RWPE2 (cell line): ENCODE measurements around the gene NOP14.
"Not testable (repeated sequence)": the region's sequence is repeated elsewhere in the genome, so short reads cannot be mapped to it uniquely, and the experiment has no call there.

Source experiments
- ATAC-seq: fragments of 200-7000 bp; cut with Tn5 transposase; 3 replicates; pipeline ENCODE4 v1.9.1; 2021; ENCODE audit warnings: low read depth
- DNase-seq: peaks from one replicate; pipeline ENCODE4 v3.0.0-alpha.2; 2020; ENCODE audit warnings: low spot score
- H3K27ac ChIP-seq: fragments of 450-650 bp; 2 replicates; pipeline ENCODE4 v1.5.1; 2017; ENCODE audit warnings: mild to moderate bottlenecking; ENCODE audit not compliant: poor library complexity, severe bottlenecking
- H3K27me3 ChIP-seq: fragments of 250-450 bp; sonication (Bioruptor Pico); 2 replicates; pipeline ENCODE4 v1.5.1; 2021; ENCODE audit warnings: mild to moderate bottlenecking, moderate library complexity; ENCODE audit not compliant: insufficient read depth, poor library complexity, severe bottlenecking
- H3K36me3 ChIP-seq: fragments of 250-450 bp; sonication (Bioruptor Pico); 2 replicates; pipeline ENCODE4 v1.5.1; 2020; ENCODE audit warnings: low read depth, mild to moderate bottlenecking, moderate library complexity
- H3K4me1 ChIP-seq: fragments of 250-450 bp; sonication (Bioruptor Pico); 2 replicates; pipeline ENCODE4 v1.5.1; 2021; ENCODE audit warnings: mild to moderate bottlenecking, moderate library complexity; ENCODE audit not compliant: insufficient read depth, poor library complexity, severe bottlenecking
- H3K4me3 ChIP-seq: fragments of 250-450 bp; sonication (Bioruptor Pico); 2 replicates; pipeline ENCODE4 v1.5.1; 2021; ENCODE audit warnings: mild to moderate bottlenecking, moderate library complexity; ENCODE audit not compliant: severe bottlenecking
- H3K9me3 ChIP-seq: fragments of 250-450 bp; sonication (Bioruptor Pico); 2 replicates; pipeline ENCODE4 v1.5.1; 2021; ENCODE audit warnings: mild to moderate bottlenecking, moderate library complexity; ENCODE audit not compliant: severe bottlenecking
- CTCF ChIP-seq: fragments of 450-650 bp; IDR thresholded peaks from one replicate; pipeline ENCODE4 v1.5.1; 2017; ENCODE audit warnings: mild to moderate bottlenecking, moderate library complexity; ENCODE audit not compliant: poor library complexity, severe bottlenecking

NOP14 gene

GRCh38 chr4:2924286-2924685 is 38.9 kb downstream of the NOP14 start:
- H3K36me3 ChIP-seq, result peaks cover 53% of the 10 kb centered on the region
- ATAC-seq, result no peak

GRCh38 chr4:2923668-2924173 is 39.5 kb downstream of the NOP14 start:
- no peak for TF ChIP-seq CTCF
- H3K9me3 ChIP-seq, result peaks cover 3% of the 10 kb centered on the region
- DNase-seq, result no peak
- H3K27ac ChIP-seq, result peak overlapping the region; percentile 32
- no peaks in the 10 kb centered on the region for H3K27me3 ChIP-seq
- H3K36me3 ChIP-seq, result peaks cover 47% of the 10 kb centered on the region
- H3K4me1 ChIP-seq, result peaks cover 9% of the 10 kb centered on the region
- no peak overlapping the region for H3K4me3 ChIP-seq
- ATAC-seq, result no peak

More at GRCh38 chr4:2924286-2924685, 38.9 kb downstream of the NOP14 start:
- no peak overlapping the region for H3K27ac ChIP-seq
- peaks cover 3% of the 10 kb centered on the region for H3K9me3 ChIP-seq
- H3K4me1 ChIP-seq, result peaks cover 9% of the 10 kb centered on the region
- DNase-seq, result no peak
- no peak overlapping the region for H3K4me3 ChIP-seq
- no peaks in the 10 kb centered on the region for H3K27me3 ChIP-seq
- TF ChIP-seq CTCF, result no peak

GRCh38 chr4:2923141-2923551 is 40.1 kb downstream of the NOP14 start:
- DNase-seq (no peak), ATAC-seq (peak; percentile 20; the same call in 1 of the 3 replicates)
- Histone ChIP-seq H3K4me3 (no peak overlapping the region), H3K27me3 (no peaks in the 10 kb centered on the region), H3K9me3 (peaks cover 3% of the 10 kb centered on the region), H3K27ac (peak overlapping the region; percentile 32), H3K4me1 (peaks cover 9% of the 10 kb centered on the region), H3K36me3 (peaks cover 41% of the 10 kb centered on the region)
- TF ChIP-seq CTCF, result no peak

- not testable (repeated sequence) for H3K27me3 ChIP-seq, DNase-seq, H3K4me1 ChIP-seq, H3K9me3 ChIP-seq, ATAC-seq, H3K4me3 ChIP-seq
- Histone ChIP-seq H3K27ac (peak overlapping the region; percentile 32), H3K36me3 (peaks cover 35% of the 10 kb centered on the region)
Observed at GRCh38 chr4:2922453-2923101, 40.6 kb downstream of the NOP14 start.

- not testable (repeated sequence) for H3K4me1 ChIP-seq, H3K9me3 ChIP-seq, ATAC-seq, H3K4me3 ChIP-seq, H3K27me3 ChIP-seq, DNase-seq, H3K27ac ChIP-seq
- H3K36me3 ChIP-seq, result peaks cover 35% of the 10 kb centered on the region
Observed at GRCh38 chr4:2918714-2919113, 44.5 kb downstream of the NOP14 start.

GRCh38 chr4:2918300-2918699 is 44.9 kb downstream of the NOP14 start:
- not testable (repeated sequence) for ATAC-seq, H3K9me3 ChIP-seq, H3K4me1 ChIP-seq, DNase-seq, H3K27ac ChIP-seq, H3K4me3 ChIP-seq, H3K27me3 ChIP-seq
- peaks cover 32% of the 10 kb centered on the region for H3K36me3 ChIP-seq

- H3K4me3 ChIP-seq, ATAC-seq, H3K9me3 ChIP-seq, H3K27ac ChIP-seq, H3K27me3 ChIP-seq, DNase-seq, H3K4me1 ChIP-seq: not testable (repeated sequence)
- peaks cover 35% of the 10 kb centered on the region for H3K36me3 ChIP-seq
Observed at GRCh38 chr4:2916696-2917095, 46.5 kb downstream of the NOP14 start.
